Mucosa of gallbladder (tissue), 1 donor: Measurements from ENCODE around the gene C1orf74. TPM values are rescaled to one million over a fixed set of nuclear protein-coding genes. Genes with fewer than 3 reads are reported as not detected.

Source experiments
- DNase-seq: peaks from one replicate; pipeline ENCODE4 v3.0.0-alpha.2; 2020; ENCODE audit warnings: low spot score
- total RNA-seq: library from RNA; stranded (reverse); gene quantifications from one replicate; pipeline ENCODE4 v1.2.1, GENCODE V29; 2021
- donor health status: DM: no; HTN: no; CAD: no.

The C1orf74 gene
- total RNA-seq, 1 donor from 2014 or later, result 1.8 TPM

DNA sequence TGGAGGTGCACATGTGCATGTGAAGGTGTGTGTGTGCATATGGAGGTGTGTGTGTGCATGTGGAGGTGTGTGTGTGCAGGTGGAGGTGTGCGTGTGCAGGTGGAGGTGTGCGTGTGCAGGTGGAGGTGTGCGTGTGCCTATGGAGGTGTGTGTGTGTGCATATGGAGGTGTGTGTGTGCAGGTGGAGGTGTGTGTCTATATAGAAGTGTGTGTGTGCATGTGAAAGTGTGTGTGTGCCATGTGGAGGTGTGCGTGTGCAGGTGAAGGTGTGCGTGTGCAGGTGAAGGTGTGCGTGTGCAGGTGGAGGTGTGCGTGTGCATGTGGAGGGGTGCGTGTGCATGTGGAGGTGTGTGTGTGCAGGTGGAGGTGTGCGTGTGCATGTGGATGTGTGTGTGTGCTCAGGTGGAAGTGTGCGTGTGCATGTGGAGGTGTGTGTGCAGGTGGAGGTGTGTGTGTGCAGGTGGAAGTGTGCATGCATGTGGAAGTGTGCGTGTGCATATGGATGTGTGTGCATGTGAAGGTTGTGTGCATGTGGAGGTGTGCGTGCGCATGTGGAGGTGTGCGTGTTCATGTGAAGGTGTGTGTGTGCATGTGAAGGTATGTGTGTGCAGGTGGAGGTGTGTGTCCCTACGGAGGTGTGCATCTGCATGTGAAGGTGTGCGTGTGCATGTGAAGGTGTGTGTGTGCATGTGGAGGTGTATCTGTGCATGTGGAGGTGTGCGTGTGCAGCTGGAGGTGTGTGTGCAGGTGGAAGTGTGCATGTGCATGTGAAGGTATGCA lies 13.5 kb downstream of the C1orf74 start:
- DNase-seq, result no peak

DNA sequence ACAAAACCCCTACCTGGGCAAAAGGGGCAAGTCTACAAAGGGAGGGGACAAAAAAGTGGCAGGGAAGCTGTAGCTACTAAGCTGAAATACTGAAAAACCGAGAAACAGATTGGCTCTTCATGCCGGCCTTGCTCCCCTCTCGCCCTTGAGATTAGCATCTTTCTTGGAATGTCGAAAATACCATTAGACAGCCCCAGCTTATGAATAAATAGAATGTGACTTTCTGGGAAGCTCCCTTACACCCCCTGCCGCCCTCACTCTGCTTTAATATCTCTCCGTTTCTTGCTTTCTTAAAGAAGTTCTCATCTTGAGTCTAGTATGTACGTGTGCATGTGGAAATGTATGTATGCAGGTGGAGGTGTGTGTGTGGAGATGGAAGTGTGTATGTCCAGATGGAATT lies 14.4 kb downstream of the C1orf74 start:
- no peak for DNase-seq

DNA sequence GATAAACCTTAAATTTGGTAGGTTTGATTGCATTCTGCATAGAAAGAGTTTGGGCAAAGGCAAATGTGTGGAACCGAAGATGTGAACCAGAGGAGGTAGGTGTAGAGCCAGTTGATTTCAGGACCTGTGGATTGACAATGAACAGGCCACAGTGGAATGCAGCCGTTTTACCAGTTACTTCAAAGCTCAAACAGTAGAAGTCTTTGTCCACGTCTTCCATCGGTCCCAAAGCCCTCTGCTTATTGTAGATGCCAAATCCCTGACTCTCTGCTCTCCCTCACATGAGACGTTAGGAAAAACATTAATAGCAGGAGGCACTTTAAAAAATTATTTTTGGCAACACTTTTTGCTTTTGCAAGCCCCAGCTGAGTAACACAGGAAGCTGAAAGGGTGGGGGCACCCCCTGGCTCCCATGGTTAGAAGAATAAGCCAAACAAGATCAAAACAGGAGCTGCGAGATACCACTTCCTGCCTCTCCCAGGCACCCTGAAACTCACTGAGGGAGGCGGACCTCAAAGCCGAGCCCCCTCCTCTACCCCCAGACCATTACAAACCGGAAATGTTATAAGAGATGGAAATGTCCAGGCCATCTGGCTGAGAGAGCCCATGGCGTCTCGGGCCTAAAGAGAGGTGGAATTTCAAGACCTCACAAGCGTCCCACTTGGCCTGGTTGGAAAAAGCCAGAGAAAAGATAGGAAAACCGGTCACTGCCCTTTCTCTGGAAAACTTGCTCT lies 15.0 kb downstream of the C1orf74 start:
- peak; percentile 65 for DNase-seq

DNA sequence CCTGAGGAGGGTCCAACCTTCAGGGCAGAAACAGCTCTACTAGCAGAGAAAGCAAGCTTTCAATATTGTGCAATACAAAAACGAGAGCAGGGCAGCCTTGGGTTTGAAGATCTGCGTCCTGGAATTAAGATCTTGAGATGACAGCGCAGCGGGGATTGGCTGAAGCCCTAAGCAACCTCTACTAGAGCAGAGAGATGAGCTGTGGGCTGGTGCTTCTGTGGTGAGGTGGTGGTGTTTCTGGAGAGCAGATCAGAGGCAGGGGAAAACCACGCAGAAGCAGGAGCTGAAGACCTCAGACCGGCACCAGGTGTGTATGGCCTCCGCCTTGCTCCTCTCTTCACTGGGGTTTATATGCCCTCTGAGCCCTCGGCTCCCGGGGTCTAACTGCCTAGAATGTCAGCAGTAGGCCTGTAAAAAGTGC lies 16.0 kb downstream of the C1orf74 start:
- DNase-seq, result peak; percentile 51

GRCh38 chr1:209767706-209768105 lies 16.7 kb downstream of the C1orf74 start:
- DNase-seq, result no peak

DNA sequence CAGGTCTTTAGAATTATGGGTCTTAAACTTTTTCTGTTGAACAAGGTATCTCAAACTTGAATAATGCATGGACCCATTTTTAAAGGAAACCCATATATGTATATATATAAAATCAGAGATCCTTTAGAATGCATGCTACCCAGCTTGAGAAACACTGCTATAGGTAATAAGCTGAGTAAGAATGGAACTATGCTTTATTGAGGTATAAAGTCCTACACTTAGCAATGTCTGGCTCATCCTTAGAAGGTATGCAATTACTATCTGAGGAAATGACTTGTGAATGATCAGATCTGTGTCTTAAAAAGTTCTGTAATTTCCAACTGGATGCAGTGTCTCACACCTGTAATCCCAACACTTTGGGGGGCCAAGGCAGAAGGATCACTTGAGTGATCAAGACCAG lies 17.3 kb downstream of the C1orf74 start:
- no peak for DNase-seq

DNA sequence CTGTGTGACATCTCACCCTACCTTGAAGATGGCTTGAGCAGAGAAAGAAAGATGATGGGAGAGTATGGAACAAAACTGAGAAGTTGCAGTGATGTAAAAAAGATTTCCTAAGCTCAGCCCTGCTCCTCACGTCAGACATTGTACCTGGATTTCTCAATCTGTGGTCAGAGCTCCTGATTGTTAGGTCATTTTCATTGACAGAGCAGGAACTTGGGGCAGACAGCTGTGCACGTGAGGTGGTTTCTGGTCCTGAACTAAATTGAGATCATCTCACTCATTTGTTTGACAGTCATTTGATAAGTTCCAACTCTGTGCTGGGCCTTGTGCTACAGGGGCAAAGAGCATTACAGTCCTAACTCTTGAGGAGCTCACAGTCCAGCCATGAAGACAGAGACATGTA lies 18.3 kb downstream of the C1orf74 start:
- no peak for DNase-seq

DNA sequence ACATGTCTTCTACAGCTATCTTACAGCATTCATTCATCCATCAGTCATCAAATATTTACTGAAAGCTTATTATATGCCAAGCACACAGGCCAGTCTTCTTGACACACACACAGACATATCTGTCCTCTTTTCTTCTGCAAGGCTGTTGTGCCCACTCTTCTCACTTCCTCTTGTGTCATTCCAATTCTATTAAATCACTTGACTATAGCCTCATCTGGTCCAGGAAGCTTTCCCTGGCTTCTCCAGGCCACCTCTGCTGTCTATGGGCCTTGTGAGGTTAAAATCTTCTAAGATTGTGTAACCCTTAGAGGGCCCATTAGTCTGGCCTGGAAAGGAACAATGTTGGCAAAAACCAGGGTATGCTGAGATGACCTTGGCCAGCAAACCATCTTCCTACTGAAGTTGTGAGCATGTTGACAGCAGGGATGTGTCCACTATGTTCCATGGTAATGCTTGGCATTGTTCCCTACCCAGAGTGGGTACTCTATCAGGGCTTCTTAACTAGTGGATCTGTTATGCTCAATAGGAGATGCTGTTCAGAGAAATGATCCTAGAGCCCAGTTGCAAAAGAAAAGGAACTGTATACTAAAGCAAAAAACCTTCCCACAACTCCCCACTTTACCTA lies 23.2 kb downstream of the C1orf74 start:
- no peak for DNase-seq

GRCh38 chr1:209759829-209760359 lies 24.5 kb downstream of the C1orf74 start:
- no peak for DNase-seq

DNA sequence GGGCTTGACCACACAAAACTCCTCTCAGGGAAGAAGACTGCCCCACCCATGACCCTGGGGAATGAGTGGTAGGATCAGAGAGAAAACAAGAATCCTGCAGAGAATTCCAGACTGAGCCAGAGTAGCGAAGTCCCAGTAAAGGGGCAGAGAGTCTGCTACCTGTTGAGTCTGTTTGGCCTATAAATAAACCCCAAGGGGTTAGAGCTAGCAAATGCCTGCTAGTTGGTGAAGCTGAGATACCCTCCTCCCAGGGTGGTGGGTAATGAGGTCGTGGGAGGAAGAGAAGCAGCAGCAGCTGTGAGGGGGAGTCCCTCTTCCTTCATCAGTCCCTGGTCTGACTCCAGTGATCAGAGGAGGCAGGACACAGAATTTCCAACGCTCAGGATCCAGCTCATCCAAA lies 26.0 kb downstream of the C1orf74 start:
- no peak for DNase-seq

DNA sequence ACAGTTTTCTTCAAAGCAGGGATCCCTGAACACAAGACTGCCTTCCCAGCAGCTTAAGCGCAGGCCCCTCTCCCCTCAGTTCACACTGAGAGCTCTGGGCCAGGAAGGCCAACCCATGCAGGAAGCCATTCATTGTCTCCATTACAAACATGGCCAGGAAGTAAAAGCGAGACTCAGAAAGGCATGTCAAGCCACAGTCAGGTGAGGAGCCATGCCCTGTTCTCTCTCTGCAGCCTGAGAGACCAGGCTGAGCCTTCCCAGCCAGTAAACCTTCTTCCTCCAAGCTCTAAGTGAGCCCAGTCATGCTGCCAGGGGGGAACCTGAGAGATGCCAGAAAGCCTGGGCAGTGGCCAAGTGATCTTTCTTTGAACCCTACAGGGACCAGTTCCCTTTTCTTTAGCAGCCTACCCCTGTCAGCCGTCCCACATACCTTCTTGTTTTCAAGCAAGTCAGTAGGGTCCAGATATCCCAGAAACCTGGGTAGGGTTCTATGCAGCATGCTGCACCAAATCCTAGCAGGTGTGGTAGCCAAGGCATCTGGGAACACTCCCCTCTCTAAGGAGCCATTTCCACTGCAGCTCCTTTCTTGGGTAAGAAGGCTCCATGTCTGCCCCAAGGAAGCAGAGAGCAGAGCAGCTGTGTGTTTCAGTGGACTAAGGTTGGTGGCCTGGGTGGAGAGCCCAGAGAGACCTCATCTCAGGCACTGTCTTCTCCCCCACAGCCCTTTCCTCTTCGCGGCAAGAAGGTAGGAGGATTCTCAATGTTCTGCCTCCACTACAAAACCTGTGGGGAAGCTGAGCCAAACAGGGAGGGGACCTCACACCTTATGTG lies 27.5 kb downstream of the C1orf74 start:
- DNase-seq, result no peak

DNA sequence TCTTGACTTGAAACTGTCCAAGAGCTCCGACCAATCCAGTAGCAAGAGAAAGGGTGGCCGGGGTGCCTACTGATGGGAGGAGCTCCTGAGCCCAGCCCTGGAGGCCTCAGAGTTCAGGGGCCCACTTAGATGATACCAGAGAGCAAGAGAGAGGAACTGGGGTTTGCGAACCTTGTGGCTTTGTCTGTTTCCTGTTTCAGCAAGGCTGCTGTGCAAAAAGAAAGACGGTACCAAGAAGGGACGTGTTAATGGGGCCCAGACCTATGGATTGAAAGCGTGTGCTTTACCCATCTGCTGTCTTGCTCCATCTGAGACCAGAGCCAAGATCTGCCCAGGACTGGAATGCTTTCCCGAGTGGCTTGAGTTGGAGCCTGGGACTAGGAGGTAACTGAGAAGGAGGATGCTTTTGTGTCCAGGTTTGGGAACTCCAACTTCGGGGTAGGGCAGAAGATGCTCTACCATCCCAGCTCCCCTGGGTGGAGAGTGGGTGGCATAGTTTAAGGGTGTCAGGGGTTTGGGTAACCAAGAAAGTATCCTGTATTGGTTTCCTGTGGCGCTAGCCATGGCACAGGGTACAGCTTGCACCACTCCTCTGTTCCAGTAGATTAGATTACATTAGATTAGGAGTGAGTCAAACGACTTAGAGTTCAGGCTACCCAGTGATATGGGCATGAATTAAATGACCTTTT lies 28.3 kb downstream of the C1orf74 start, which contains the start of gene TRAF3IP3:
Gene TRAF3IP3 (plus strand): TSS at position 128 of the 689 bp plus-strand sequence. CDS start 3,987 bp downstream, outside the sequence.
- DNase-seq, result peak; percentile 36

- no peak for DNase-seq
These were observed 29.1 kb downstream of the C1orf74 start for GRCh38 chr1:209755256-209755655.

DNA sequence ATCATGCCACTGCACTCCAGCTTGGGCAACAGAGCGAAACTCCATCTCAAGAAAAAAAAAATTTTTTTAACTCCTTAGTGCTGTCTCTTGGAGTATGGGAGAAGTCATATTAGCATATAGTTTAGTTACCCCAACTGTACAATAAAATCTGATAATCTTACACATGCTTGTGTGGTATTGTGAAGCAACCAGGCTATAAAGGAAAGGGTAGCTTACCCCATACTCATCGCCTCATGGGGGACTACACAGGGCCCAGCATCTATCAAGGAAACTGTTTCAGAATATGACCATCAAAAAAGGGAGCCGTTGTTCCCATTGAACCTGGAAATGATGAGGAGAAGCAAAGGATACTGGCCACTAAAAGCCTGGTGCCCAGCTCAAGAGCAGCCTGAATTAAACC lies 31.5 kb downstream of the C1orf74 start:
- no peak for DNase-seq

GRCh38 chr1:209751627-209752231 lies 32.6 kb downstream of the C1orf74 start:
- no peak for DNase-seq

DNA sequence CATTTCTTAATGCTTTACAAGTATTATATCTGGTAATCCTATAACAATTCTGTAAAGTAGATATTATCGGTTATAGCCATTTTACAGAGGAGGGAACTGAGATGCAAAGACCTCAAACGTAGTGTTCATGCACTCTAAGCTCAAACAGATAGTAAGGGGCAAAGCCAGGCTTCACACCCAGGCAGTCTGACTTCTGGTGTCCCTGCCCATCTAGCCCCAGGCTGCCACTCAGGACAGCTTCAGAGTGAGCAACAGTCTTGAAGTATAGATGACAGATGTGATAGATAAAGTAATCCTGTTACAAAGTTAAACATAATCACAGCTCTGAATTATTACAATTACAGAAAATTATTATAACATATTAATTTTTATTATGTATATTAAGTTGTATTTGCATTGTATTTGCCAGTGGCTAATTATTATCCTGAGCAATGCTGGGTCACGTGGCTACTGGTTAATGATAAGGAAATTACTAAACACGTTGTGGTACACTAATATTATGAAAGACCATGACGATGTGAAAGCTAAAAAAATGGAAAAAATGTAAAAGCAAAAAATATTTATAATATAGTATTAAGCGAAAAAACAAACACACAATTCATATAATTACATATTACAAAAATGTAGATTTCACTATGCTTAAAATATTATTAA lies 34.6 kb downstream of the C1orf74 start:
- no peak for DNase-seq

DNA sequence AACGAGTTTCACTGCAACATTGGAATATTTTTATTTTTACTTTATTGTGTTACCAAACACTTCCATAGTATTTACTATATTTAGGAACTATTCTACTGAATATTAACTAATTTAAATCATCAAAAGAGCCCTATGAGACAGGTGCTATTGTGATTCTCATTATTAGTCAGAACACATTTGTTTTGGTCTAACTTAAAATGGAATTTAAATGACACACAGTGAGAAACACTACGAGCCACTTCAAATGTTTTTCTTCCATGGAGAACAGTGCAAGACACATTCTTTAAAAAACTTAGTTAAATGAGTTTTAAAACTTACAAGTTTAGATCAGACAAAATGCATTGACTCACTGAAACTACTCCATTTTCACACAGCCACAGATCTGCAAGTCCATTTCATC lies 35.2 kb downstream of the C1orf74 start:
- DNase-seq, result no peak

GRCh38 chr1:209748620-209749019 lies 35.7 kb downstream of the C1orf74 start:
- no peak for DNase-seq

- peak; percentile 95 for DNase-seq
These were observed 36.6 kb downstream of the C1orf74 start for GRCh38 chr1:209747580-209748262.
